ENCODE measurements around the gene COL6A1.

DNA sequence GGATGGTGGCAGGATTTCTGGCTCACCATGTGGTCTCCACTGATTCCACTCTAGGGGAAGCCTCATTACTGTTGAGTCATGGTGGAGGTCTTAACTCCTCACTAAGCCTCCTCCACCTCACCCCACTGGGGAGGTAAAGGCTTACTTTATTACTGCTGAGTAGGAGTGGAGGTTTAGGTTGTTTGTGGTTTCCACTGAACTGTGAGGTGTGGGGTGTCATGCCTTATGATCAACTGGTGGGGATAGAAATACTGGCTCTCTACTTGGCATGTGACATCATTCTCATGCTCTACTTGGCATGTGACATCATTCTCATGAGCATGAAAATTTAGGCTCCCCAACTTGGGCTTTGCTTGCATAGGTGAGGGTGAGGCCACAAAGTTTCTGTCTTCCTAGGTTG is 35.6 kb downstream of the COL6A1 start:
- TF ChIP-seq, protein P1, sequence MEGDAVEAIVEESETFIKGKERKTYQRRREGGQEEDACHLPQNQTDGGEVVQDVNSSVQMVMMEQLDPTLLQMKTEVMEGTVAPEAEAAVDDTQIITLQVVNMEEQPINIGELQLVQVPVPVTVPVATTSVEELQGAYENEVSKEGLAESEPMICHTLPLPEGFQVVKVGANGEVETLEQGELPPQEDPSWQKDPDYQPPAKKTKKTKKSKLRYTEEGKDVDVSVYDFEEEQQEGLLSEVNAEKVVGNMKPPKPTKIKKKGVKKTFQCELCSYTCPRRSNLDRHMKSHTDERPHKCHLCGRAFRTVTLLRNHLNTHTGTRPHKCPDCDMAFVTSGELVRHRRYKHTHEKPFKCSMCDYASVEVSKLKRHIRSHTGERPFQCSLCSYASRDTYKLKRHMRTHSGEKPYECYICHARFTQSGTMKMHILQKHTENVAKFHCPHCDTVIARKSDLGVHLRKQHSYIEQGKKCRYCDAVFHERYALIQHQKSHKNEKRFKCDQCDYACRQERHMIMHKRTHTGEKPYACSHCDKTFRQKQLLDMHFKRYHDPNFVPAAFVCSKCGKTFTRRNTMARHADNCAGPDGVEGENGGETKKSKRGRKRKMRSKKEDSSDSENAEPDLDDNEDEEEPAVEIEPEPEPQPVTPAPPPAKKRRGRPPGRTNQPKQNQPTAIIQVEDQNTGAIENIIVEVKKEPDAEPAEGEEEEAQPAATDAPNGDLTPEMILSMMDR (IDR thresholded peaks at IDR 0.05) = no peak
- no peak for TF ChIP-seq POLR2A (IDR thresholded peaks at IDR 0.05)
